KBM-7 (cell line): ENCODE measurements around the gene KCNN1.
"Not testable (repeated sequence)": the region's sequence is repeated elsewhere in the genome, so short reads cannot be mapped to it uniquely, and the experiment has no call there.

Experiments
- DNase-seq: peaks from one replicate; pipeline ENCODE4 v3.0.0-alpha.2; 2015
- in situ Hi-C: fragments of 300-500 bp; cut with MboI; formaldehyde crosslinking; loops from 2 replicates; pipeline ENCODE4 v1.14.3; 2020; ENCODE audit warnings: low sequenced_read_pairs, low pct_unique_long_range_greater_than_20kb, mixed read lengths

KCNN1 gene

GRCh38 chr19:17965370-17966128, 1.4 kb upstream of the KCNN1 start:
- DNase-seq, result no peak
- in situ Hi-C loops, result no loop called here

- DNase-seq, result no peak
- in situ Hi-C loops, result no loop called here
Observed at GRCh38 chr19:17966129-17966483, 801 bp upstream of the KCNN1 start.

GRCh38 chr19:17967257-17968051, 547 bp downstream of the KCNN1 start:
- DNase-seq, result no peak
- in situ Hi-C loops, result no loop called here

GRCh38 chr19:17968362-17968761, 1.5 kb downstream of the KCNN1 start:
- in situ Hi-C loops, result no loop called here
- DNase-seq, result no peak

- in situ Hi-C loops, result no loop called here
- DNase-seq, result no peak
Observed at GRCh38 chr19:17969096-17969792, 2.3 kb downstream of the KCNN1 start.

- in situ Hi-C loops, result no loop called here
Observed at GRCh38 chr19:17972230-17972629, 5.3 kb downstream of the KCNN1 start.

GRCh38 chr19:17973759-17974158, 6.9 kb downstream of the KCNN1 start:
- in situ Hi-C loops, result no loop called here
- no peak for DNase-seq

More at GRCh38 chr19:17972230-17972629, 5.3 kb downstream of the KCNN1 start:
- DNase-seq, result no peak

GRCh38 chr19:17974551-17974950, 7.6 kb downstream of the KCNN1 start:
- in situ Hi-C loops, result no loop called here
- no peak for DNase-seq

GRCh38 chr19:17975032-17975431, 8.1 kb downstream of the KCNN1 start:
- in situ Hi-C loops, result no loop called here
- DNase-seq, result no peak

GRCh38 chr19:17977021-17977420, 10.1 kb downstream of the KCNN1 start:
- DNase-seq, result no peak
- in situ Hi-C loops, result no loop called here

GRCh38 chr19:17977488-17977887, 10.6 kb downstream of the KCNN1 start:
- in situ Hi-C loops, result no loop called here
- DNase-seq, result no peak

- DNase-seq, result no peak
- in situ Hi-C loops, result no loop called here
Observed at GRCh38 chr19:17981611-17982010, 14.7 kb downstream of the KCNN1 start.

- no peak for DNase-seq
- in situ Hi-C loops, result no loop called here
Observed at GRCh38 chr19:17982430-17982829, 15.5 kb downstream of the KCNN1 start.

GRCh38 chr19:17985037-17985818, 18.3 kb downstream of the KCNN1 start:
- in situ Hi-C loops, result no loop called here
- DNase-seq, result no peak

- DNase-seq, in situ Hi-C loops: not testable (repeated sequence)
Observed at GRCh38 chr19:17986569-17986968, 19.7 kb downstream of the KCNN1 start.

GRCh38 chr19:17988161-17988560, 21.3 kb downstream of the KCNN1 start:
- in situ Hi-C loops, result no loop called here
- DNase-seq, result no peak

- DNase-seq, result no peak
- in situ Hi-C loops, result loop anchor here (10.0 kb wide), 1 partner anchor 45 kb away; no protein-coding TSS in a partner anchor
Observed at GRCh38 chr19:17989425-17990094, 22.7 kb downstream of the KCNN1 start.

GRCh38 chr19:17993076-17993813, 26.3 kb downstream of the KCNN1 start:
- DNase-seq, result no peak
- in situ Hi-C loops, result loop anchor here (10.0 kb wide), 1 partner anchor 48 kb away; no protein-coding TSS in a partner anchor
